KBM-7 (cell line): ENCODE measurements around the gene CLEC9A.

Experiments used
- DNase-seq: peaks from one replicate; pipeline ENCODE4 v3.0.0-alpha.2; 2015
- in situ Hi-C: fragments of 300-500 bp; cut with MboI; formaldehyde crosslinking; loops from 2 replicates; pipeline ENCODE4 v1.14.3; 2020; ENCODE audit warnings: low sequenced_read_pairs, low pct_unique_long_range_greater_than_20kb, mixed read lengths

Gene CLEC9A

DNA sequence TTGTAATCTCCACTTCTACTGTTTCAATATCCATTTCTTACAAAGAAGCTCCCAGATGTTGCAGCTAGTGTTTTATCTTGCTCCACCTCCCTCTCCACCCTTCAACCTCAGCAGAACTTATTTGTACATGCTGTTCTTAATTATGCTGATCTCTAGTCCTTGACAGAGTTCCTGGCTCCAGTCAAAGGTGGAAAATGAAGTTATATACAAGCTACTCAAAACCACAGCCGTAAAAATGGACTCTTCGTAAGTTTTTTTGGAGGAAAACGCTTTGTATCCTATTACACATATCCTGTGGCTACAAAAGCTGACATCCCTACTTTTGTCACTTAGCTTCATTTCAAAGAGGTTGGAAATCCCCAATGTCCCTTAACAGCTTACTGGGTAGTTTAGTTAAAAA, 67.0 kb downstream of the CLEC9A start:
- DNase-seq = no peak
- in situ Hi-C loops = no loop called here

DNA sequence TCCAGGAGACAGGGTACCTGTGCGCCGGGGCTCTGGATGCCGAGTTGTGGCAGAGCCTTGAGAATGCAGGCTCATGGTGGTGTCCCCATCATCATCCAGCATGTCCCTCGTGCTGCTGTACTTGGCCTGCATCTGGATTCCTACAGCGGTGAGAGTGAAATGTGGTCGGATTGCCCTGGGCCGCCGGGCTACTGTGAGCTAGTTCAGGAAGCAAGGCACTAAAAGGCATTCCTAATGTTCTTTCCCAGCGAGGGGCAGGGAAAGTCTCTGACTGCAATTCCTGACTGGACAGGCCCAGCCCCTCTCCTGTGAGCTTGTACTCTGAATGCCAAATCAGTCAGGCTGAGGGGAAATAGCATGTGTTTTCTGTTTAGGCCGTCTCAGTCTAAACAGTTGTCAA, 68.3 kb downstream of the CLEC9A start, which contains the start of gene CLEC1A:
TSS of gene CLEC1A (minus strand) at position 195 of the 400 bp plus-strand sequence. CDS start at position 132, 63 bp downstream.
- DNase-seq = no peak
- in situ Hi-C loops = no loop called here

DNA sequence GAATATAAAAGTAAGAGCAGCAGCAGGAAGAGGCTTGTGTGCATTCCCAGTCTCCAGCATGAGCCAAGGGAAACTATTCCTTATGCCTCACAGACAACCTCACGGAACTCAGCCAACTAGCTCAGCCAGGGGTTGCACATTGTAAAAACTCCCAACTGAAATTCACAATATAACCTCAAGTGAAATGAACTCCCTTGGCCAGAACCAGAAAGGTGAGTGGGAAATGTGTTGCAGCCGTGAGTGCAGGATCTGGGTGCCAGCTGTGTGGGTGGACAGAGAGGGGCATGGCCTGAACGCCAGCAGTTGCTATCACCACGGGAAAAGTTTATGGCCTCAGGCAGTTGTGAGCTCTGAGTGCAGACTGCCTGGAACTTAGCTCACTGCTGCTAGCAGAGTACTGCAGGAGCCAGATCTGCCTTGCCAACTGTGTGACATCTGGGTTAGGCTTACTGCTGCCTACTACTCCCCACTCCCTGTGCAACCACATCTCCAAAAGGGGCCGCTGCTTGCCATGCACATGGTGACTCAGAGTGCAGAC, 70.6 kb downstream of the CLEC9A start:
- no peak for DNase-seq
- in situ Hi-C loops = no loop called here

- DNase-seq = no peak
- in situ Hi-C loops = no loop called here
These were observed 71.3 kb downstream of the CLEC9A start for GRCh38 chr12:10101648-10102220.

- no peak for DNase-seq
- in situ Hi-C loops = no loop called here
These were observed 71.8 kb downstream of the CLEC9A start for GRCh38 chr12:10102322-10102721.

- in situ Hi-C loops = no loop called here
- no peak for DNase-seq
These were observed 79.9 kb downstream of the CLEC9A start for GRCh38 chr12:10110256-10110844.

GRCh38 chr12:10111451-10111850, 81.0 kb downstream of the CLEC9A start:
- in situ Hi-C loops = no loop called here
- DNase-seq = no peak

- in situ Hi-C loops = no loop called here
- no peak for DNase-seq
These were observed 82.6 kb downstream of the CLEC9A start for GRCh38 chr12:10113075-10113474.

GRCh38 chr12:10113920-10114319, 83.4 kb downstream of the CLEC9A start:
- no peak for DNase-seq
- in situ Hi-C loops = no loop called here

GRCh38 chr12:10115311-10115710, 84.8 kb downstream of the CLEC9A start:
- no peak for DNase-seq
- in situ Hi-C loops = no loop called here
